A549 (cell line): ENCODE measurements around the gene PLEKHA8. TPM values are rescaled to one million over a fixed set of nuclear protein-coding genes. Genes with fewer than 3 reads are reported as not detected.

Source experiments
- ATAC-seq, 2 experiments: fragments of 200-7000 bp in 1 of 2; fragments of >200 bp in 1 of 2; cut with Nextera tagmentation in 1 of 2; cut with Tn5 transposase in 1 of 2; 3 replicates each; pipeline versions ENCODE4 v1.8.0 to v1.9.1; 2018 to 2020; ENCODE audit warnings: mild to moderate bottlenecking in 1 of 2, moderate library complexity in 1 of 2
- CTCF ChIA-PET: fragments of 300-600 bp; sonication (Branson Sonifier 250); formaldehyde crosslinking; extraction: SDS; loops from one replicate; lab custom pipeline; 2021; ENCODE audit warnings: antibody characterized with exemption, inconsistent platforms; lab: Yijun Ruan, JAX
- POLR2A ChIA-PET: fragments of 350-600 bp; formaldehyde crosslinking; extraction: SDS; loops from one replicate; lab custom pipeline; 2021; ENCODE audit warnings: antibody characterized with exemption, inconsistent platforms; lab: Yijun Ruan, JAX
- DNase-seq, 2 experiments: peaks; one replicate each; pipeline versions ENCODE4 v3.0.0 to v3.0.0-alpha.2; 2011 to 2016; ENCODE audit warnings: low read depth in 1 of 2, low spot score in 1 of 2
- FAIRE-seq: peaks from 2 replicates; lab custom pipeline; 2011; peaks lifted over from hg19 to GRCh38; lab: Jason Lieb, UNC
- H3K27ac ChIP-seq, 2 experiments: fragments of >200 bp; sonication (Bioruptor Twin); formaldehyde crosslinking; 3 replicates each; pipeline ENCODE4 v1.5.1; 2016 to 2017
- H3K4me1 ChIP-seq: fragments of >200 bp; sonication (Bioruptor Twin); formaldehyde crosslinking; 3 replicates; pipeline ENCODE4 v1.6.1; 2016
- H3K4me2 ChIP-seq: fragments of >200 bp; sonication (Bioruptor Twin); formaldehyde crosslinking; 3 replicates; pipeline ENCODE4 v1.6.1; 2016
- H3K4me3 ChIP-seq: fragments of >200 bp; sonication (Bioruptor Twin); formaldehyde crosslinking; 3 replicates; pipeline ENCODE4 v1.5.1; 2016
- H3K9me3 ChIP-seq: fragments of >200 bp; sonication (Bioruptor Twin); formaldehyde crosslinking; 3 replicates; pipeline ENCODE4 v1.6.1; 2016
- BHLHE40 ChIP-seq: IDR thresholded peaks from 2 replicates; pipeline ENCODE4 v1.6.1; 2012; ENCODE audit warnings: low read depth, low read length, inconsistent platforms
- CBX2 ChIP-seq: fragments of 200-600 bp; sonication (generic); IDR thresholded peaks from 2 replicates; pipeline ENCODE4 v1.6.1; 2016; ENCODE audit warnings: low read depth, mild to moderate bottlenecking, borderline replicate concordance
- CEBPB ChIP-seq, 2 experiments: fragments of >200 bp in 1 of 2; sonication (Bioruptor Twin) in 1 of 2; formaldehyde crosslinking in 1 of 2; IDR thresholded peaks; 2 replicates each; pipeline ENCODE4 v1.6.1; 2012 to 2016
- CHD2 ChIP-seq: fragments of 150-350 bp; IDR thresholded peaks from 2 replicates; pipeline ENCODE4 v1.6.1; 2014; ENCODE audit warnings: low read length; ENCODE audit not compliant: partially characterized antibody
- FOXS1 ChIP-seq: fragments of 250-450 bp; sonication (Bioruptor Pico); IDR thresholded peaks from 2 replicates; pipeline ENCODE4 v1.5.0; 2020; ENCODE audit warnings: mild to moderate bottlenecking, moderate library complexity
- HEYL ChIP-seq: fragments of 250-450 bp; sonication (Bioruptor Pico); IDR thresholded peaks from 2 replicates; pipeline ENCODE4 v1.8.0; 2021; ENCODE audit warnings: mild to moderate bottlenecking, moderate library complexity
- HOXA7 ChIP-seq: fragments of 250-450 bp; sonication (Bioruptor Pico); IDR thresholded peaks from 2 replicates; pipeline ENCODE4 v1.5.0; 2020; ENCODE audit warnings: mild to moderate bottlenecking, moderate library complexity
- JUN ChIP-seq, 2 experiments: fragments of >200 bp; sonication (Bioruptor Twin); formaldehyde crosslinking; IDR thresholded peaks; 2 replicates in 1 of 2; 3 replicates in 1 of 2; pipeline ENCODE4 v1.6.1; 2016 to 2017
- JUNB ChIP-seq: fragments of >200 bp; sonication (Bioruptor Twin); formaldehyde crosslinking; IDR thresholded peaks from 2 replicates; pipeline ENCODE4 v1.6.1; 2016
- KDM1A ChIP-seq: fragments of 200-600 bp; sonication (generic); IDR thresholded peaks from 2 replicates; pipeline ENCODE4 v1.6.1; 2016; ENCODE audit warnings: low read depth, mild to moderate bottlenecking
- MAFK ChIP-seq: fragments of 450-650 bp; IDR thresholded peaks from 2 replicates; pipeline ENCODE4 v1.6.1; 2014; ENCODE audit not compliant: partially characterized antibody
- MAZ ChIP-seq: fragments of 150-350 bp; IDR thresholded peaks from 2 replicates; pipeline ENCODE4 v1.6.1; 2014; ENCODE audit warnings: antibody characterized with exemption, low read depth, low read length, borderline replicate concordance
- MYC ChIP-seq: IDR thresholded peaks from 2 replicates; pipeline ENCODE4 v1.6.1; 2012; ENCODE audit warnings: mild to moderate bottlenecking, inconsistent platforms, low read length, improper control_type of control experiment, borderline replicate concordance
- NFE2L2 ChIP-seq: fragments of 150-350 bp; conservative IDR thresholded peaks from 2 replicates; pipeline ENCODE4 v1.6.1; 2014; ENCODE audit warnings: low read length
- RFX5 ChIP-seq: fragments of 450-650 bp; IDR thresholded peaks from 2 replicates; pipeline ENCODE4 v1.7.1; 2014; ENCODE audit warnings: antibody characterized with exemption, mild to moderate bottlenecking, moderate library complexity
- ZSCAN20 ChIP-seq: fragments of 250-450 bp; sonication (Bioruptor Pico); IDR thresholded peaks from 2 replicates; pipeline ENCODE4 v1.8.0; 2022; ENCODE audit warnings: mild to moderate bottlenecking, moderate library complexity
- WGBS: methylation state at CpG from one replicate; pipeline ENCODE4 v1.1.6; 2017; ENCODE audit errors: missing lambda C conversion rate; 5-methylcytosine and 5-hydroxymethylcytosine counted together
- polyA plus RNA-seq, 4 experiments: library from polyadenylated mRNA; depleted of rRNA in 3 of 4; stranded (reverse); fragments of >200 nt; fragmentation: RNase III in 1 of 4; extraction: RNeasy Plus Mini Kit Qiagen cat#74134 plus additional on column Dnase treatment in 1 of 4; gene quantifications; 2 replicates in 3 of 4; 3 replicates in 1 of 4; pipeline ENCODE4 v1.2.3, GENCODE V29; 2011 to 2017
- TF ChIP-seq, protein P1 (sequence below): fragments of 200-600 bp; sonication (generic); IDR thresholded peaks from 2 replicates; pipeline ENCODE4 v1.6.1; 2016; ENCODE audit warnings: antibody characterized with exemption, mild to moderate bottlenecking, moderate library complexity
- TF ChIP-seq, protein P2 (sequence below): fragments of 450-650 bp; IDR thresholded peaks from 2 replicates; pipeline ENCODE4 v1.6.1; 2014; ENCODE audit warnings: antibody characterized with exemption
- TF ChIP-seq, protein P3 (sequence below): IDR thresholded peaks from 2 replicates; pipeline ENCODE4 v1.6.1; 2012
- TF ChIP-seq, protein P4 (sequence below): fragments of >200 bp; sonication (Bioruptor Twin); formaldehyde crosslinking; IDR thresholded peaks from 2 replicates; pipeline ENCODE4 v1.6.1; 2016
- TF ChIP-seq, protein P5 (sequence below): fragments of 250-450 bp; sonication (Bioruptor Pico); IDR thresholded peaks from 2 replicates; pipeline ENCODE4 v1.5.0; 2021; ENCODE audit warnings: mild to moderate bottlenecking, moderate library complexity, borderline replicate concordance
- TF ChIP-seq, protein P6 (sequence below): fragments of 250-450 bp; sonication (Bioruptor Pico); IDR thresholded peaks from 2 replicates; pipeline ENCODE4 v1.5.0; 2020; ENCODE audit warnings: low read depth, mild to moderate bottlenecking, moderate library complexity

Gene PLEKHA8
- polyA plus RNA-seq, 2 of the 4 experiments (the other 2 are of a cell fraction): 5.9 to 10.9 TPM

DNA sequence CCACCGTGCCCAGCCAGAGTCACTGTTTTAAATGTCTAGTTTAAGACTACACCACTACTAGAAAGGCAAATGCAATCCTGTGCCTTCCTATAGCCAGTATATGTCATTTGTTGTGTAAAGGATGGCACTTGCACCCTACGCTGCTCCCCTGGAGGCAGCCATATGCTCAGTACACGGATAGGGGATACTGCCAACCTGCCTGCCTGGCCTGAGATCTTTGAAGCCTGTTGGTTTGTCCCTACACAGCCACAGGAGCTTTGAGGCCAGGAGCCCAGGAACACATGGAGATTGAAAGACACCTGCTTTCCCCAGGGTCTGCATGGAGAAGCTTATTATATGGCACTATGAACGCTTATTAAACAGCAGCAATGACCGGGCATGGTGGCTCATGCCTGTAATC, 36.3 kb upstream of the PLEKHA8 start:
- Histone ChIP-seq H3K27ac (no peak overlapping the region), H3K9me3 (peaks cover 28% of the 10 kb centered on the region), H3K4me1 (peaks cover 12% of the 10 kb centered on the region), H3K4me3 (no peak overlapping the region), H3K4me2 (no peak overlapping the region)
- ChIA-PET POLR2A (no interaction called here), CTCF (interaction anchor here (1.2 kb wide), 1 partner anchor 70 kb away, joined by 3 read pairs; no protein-coding TSS in a partner anchor)
- ATAC-seq (no peak), DNase-seq (no peak), FAIRE-seq (no peak)
- TF ChIP-seq CBX2 (no peak), KDM1A (no peak)
- TF ChIP-seq, protein P1, sequence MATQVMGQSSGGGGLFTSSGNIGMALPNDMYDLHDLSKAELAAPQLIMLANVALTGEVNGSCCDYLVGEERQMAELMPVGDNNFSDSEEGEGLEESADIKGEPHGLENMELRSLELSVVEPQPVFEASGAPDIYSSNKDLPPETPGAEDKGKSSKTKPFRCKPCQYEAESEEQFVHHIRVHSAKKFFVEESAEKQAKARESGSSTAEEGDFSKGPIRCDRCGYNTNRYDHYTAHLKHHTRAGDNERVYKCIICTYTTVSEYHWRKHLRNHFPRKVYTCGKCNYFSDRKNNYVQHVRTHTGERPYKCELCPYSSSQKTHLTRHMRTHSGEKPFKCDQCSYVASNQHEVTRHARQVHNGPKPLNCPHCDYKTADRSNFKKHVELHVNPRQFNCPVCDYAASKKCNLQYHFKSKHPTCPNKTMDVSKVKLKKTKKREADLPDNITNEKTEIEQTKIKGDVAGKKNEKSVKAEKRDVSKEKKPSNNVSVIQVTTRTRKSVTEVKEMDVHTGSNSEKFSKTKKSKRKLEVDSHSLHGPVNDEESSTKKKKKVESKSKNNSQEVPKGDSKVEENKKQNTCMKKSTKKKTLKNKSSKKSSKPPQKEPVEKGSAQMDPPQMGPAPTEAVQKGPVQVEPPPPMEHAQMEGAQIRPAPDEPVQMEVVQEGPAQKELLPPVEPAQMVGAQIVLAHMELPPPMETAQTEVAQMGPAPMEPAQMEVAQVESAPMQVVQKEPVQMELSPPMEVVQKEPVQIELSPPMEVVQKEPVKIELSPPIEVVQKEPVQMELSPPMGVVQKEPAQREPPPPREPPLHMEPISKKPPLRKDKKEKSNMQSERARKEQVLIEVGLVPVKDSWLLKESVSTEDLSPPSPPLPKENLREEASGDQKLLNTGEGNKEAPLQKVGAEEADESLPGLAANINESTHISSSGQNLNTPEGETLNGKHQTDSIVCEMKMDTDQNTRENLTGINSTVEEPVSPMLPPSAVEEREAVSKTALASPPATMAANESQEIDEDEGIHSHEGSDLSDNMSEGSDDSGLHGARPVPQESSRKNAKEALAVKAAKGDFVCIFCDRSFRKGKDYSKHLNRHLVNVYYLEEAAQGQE: no peak
- 94% methylated on average over 5 of the region's 5 CpGs for WGBS

DNA sequence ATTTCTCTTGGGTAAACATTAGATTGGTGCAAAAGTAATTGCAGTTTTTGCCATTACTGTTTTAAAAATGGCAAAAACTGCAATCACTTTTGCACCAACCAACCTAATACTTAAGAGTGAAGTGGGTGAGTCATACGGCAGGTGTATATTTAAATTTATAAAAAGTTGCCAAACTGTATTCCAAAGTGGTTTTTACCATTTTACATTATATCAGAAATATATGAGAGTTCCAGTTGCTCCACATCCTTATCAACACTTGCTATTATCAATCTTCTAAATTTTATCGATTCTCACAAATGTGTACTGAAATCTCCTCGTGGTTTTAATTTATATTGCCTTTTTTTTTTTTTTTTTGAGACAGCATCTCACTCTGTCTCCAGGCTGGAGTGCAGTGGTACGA, 35.1 kb upstream of the PLEKHA8 start:
- FAIRE-seq: no peak
- H3K4me1 ChIP-seq: 0 out of 3 replicates have a peak, but pooled peaks cover 3% of the 10 kb centered on the region
- DNase-seq: no peak
- TF ChIP-seq, protein P2, sequence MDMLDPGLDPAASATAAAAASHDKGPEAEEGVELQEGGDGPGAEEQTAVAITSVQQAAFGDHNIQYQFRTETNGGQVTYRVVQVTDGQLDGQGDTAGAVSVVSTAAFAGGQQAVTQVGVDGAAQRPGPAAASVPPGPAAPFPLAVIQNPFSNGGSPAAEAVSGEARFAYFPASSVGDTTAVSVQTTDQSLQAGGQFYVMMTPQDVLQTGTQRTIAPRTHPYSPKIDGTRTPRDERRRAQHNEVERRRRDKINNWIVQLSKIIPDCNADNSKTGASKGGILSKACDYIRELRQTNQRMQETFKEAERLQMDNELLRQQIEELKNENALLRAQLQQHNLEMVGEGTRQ: no peak
- TF ChIP-seq ZSCAN20 (CRISPR knock-in tag) (no peak), MYC (no peak), MAZ (no peak), RFX5 (no peak), BHLHE40 (no peak), JUN (IDR thresholded peaks at IDR 0.05) (no peak), MAFK (no peak), FOXS1 (no peak), CBX2 (no peak), JUNB (no peak), HOXA7 (CRISPR knock-in tag) (no peak), CEBPB (IDR thresholded peaks at IDR 0.05) (no peak), CHD2 (no peak), NFE2L2 (no peak), HEYL (CRISPR knock-in tag) (no peak)
- TF ChIP-seq, protein P3, sequence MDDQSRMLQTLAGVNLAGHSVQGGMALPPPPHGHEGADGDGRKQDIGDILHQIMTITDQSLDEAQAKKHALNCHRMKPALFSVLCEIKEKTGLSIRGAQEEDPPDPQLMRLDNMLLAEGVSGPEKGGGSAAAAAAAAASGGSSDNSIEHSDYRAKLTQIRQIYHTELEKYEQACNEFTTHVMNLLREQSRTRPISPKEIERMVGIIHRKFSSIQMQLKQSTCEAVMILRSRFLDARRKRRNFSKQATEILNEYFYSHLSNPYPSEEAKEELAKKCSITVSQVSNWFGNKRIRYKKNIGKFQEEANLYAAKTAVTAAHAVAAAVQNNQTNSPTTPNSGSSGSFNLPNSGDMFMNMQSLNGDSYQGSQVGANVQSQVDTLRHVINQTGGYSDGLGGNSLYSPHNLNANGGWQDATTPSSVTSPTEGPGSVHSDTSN: no peak
- TF ChIP-seq, protein P4, sequence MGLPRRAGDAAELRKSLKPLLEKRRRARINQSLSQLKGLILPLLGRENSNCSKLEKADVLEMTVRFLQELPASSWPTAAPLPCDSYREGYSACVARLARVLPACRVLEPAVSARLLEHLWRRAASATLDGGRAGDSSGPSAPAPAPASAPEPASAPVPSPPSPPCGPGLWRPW: no peak
- TF ChIP-seq, protein P5, sequence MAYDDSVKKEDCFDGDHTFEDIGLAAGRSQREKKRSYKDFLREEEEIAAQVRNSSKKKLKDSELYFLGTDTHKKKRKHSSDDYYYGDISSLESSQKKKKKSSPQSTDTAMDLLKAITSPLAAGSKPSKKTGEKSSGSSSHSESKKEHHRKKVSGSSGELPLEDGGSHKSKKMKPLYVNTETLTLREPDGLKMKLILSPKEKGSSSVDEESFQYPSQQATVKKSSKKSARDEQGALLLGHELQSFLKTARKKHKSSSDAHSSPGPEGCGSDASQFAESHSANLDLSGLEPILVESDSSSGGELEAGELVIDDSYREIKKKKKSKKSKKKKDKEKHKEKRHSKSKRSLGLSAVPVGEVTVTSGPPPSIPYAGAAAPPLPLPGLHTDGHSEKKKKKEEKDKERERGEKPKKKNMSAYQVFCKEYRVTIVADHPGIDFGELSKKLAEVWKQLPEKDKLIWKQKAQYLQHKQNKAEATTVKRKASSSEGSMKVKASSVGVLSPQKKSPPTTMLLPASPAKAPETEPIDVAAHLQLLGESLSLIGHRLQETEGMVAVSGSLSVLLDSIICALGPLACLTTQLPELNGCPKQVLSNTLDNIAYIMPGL (CRISPR knock-in tag): no peak
- TF ChIP-seq, protein P6, sequence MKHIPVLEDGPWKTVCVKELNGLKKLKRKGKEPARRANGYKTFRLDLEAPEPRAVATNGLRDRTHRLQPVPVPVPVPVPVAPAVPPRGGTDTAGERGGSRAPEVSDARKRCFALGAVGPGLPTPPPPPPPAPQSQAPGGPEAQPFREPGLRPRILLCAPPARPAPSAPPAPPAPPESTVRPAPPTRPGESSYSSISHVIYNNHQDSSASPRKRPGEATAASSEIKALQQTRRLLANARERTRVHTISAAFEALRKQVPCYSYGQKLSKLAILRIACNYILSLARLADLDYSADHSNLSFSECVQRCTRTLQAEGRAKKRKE (CRISPR knock-in tag): no peak
- TF ChIP-seq, all 56 proteins: peak for 0
- CTCF ChIA-PET: interaction anchor here (1.2 kb wide), 1 partner anchor 69 kb away, joined by 3 read pairs; no protein-coding TSS in a partner anchor
- Histone ChIP-seq H3K27ac (no peak overlapping the region), H3K4me2 (no peak overlapping the region), H3K4me3 (no peak overlapping the region), H3K9me3 (peaks cover 28% of the 10 kb centered on the region)
- ATAC-seq: no peak
- POLR2A ChIA-PET: no interaction called here
- WGBS: 36% methylated on average over 4 of the region's 4 CpGs
